ENCODE results near the gene VOPP1.

Gene VOPP1

GRCh38 chr7:55553024-55553345 is 19.3 kb downstream of the VOPP1 start:
- DNase-seq: no peak

- no peak for DNase-seq
These were observed 19.8 kb downstream of the VOPP1 start for GRCh38 chr7:55552320-55553023.

- no peak for DNase-seq
These were observed 21.3 kb downstream of the VOPP1 start for GRCh38 chr7:55550841-55551537.

DNA sequence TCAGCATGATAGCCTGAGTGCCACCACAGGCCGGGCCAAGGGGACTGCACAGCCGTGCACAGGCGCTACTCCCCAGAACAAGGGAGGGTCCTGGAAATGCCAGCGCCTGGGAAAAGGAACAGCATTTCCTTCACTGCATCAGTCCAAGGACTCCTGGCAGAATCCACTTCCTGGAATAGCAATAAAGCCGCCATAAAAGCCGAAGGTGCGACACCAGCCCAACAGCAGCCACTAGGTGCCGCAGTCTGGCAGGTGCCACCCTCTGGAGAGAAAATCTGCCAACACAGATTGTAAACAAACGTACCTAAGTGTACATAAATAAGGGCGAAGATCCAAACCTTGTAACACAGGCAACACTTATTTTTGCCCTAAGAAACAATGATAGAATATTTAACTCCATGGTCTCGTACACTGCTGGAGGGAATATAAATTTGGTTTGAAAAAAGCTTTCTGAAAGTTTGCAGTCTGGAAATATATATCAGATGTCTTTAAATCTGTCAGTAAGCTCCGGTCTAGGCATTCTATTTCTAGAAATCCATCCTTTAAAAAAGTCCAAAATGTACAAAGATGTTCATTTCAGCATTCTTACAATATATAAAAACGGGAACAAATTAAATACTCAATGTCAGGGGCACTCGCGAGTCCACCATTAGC is 22.2 kb downstream of the VOPP1 start:
- DNase-seq: no peak

DNA sequence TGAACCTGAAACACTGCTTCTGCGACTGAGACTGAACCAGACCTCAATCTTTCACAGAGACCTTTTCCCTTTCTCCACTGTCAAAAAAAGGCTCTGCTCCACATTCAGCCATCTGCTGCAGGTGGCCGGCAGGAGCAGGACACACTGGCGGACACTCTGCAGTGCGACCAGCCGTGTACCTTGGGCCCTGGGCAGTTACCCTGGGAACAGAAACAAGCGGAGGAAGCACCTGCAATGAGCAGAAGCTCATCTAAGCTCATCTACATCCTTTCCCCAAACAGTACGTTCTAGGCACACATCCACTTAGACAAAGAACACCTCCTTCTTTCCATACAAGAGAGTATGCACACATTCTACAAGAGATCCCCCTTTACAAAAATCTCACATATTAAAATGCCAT is 22.8 kb downstream of the VOPP1 start:
- DNase-seq: no peak

- no peak for DNase-seq
These were observed 24.0 kb downstream of the VOPP1 start for GRCh38 chr7:55548295-55548731.

DNA sequence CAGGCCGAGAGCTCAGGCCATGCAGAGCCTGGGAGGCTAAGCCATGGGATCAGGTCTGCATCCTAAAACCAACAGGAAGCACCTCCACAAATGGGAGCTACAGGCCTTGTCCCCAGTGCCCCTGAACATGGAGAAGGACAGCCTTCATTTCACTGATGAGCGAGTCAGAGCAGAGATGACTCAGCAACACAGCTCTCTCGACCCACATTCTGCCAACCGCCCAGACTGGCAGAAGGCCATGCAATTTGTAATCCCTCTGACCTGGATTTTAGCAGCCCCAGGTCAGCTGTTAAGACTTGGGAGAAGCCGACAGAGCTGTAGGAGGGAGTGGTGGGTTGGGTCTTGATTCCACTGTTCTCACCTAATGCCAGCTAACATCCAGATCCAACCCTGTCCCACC is 25.5 kb downstream of the VOPP1 start:
- peak; percentile 46 for DNase-seq

GRCh38 chr7:55545496-55545895 is 26.8 kb downstream of the VOPP1 start:
- DNase-seq: no peak

DNA sequence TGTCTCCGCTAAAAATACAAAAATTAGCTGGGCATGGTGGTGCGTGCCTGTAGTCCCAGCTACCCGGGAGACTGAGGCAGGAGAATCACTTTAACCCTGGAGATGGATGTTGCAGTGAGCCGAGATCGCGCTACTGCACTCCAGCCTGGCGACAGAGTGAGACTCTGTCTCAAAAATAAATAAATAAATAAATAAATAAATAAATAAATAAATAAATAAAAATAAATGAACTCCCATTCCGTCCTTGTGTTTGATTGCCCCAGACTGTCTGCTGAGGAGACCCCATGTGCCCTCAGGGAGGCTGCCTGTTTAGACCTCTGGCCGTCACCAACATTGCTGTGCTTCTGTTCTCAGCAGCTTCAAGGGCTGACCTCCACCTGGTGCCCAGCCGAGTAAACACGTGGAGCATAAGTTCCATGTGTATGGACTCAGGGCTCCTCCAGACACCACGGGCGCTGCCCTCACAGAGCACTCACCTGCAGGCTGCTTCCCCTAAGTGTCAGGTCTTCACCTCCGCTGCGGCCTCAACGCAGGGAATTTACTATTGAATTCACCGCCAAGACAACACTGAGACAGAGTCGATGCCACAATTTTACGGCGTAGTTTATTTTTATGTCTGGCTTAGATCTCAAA is 32.0 kb downstream of the VOPP1 start:
- DNase-seq: no peak

DNA sequence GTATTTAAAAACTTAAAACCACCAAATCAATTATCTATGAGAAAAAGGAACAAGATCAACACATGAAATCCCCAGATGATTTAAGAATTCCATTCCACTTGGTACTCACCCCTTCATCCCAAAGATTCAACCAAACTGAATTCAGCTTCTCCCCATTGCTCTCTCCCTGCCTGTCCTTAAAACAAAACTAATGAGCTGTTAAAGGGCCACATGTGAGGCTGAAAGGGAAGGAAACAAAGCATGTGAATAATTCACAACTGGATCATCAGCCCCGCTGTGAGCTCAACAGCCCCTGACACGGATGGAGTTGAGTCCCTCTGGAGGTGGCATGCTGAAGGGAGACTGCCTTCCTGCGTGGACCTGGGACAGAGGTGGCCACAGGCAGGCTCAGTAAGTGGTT is 32.9 kb downstream of the VOPP1 start:
- DNase-seq: no peak

GRCh38 chr7:55538538-55538937 is 33.8 kb downstream of the VOPP1 start:
- DNase-seq: no peak

DNA sequence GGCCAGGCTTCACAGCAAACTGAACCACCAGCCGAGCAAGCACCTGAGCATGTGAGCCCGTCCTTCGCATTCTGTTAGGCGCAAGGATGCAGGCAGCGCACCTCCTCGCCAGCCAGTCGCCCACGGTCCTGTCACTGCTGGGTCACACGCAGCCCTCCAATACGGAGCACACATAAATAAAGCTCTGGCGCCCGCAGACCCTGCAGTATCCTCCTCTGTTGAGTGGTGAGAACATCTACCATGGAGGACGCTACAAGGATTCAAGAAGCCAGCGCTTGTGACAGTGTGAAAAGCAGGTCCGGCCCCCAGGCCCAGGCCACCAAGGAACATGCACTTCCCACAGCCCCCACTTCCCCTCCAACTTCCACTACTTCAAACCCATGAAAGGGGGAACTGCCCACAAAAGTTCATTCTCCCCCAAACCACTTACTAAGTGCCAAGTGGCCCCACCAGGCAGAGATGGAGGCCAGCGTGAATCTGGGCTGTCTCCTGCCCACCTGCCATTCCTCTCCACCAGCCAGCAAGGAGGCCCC is 34.8 kb downstream of the VOPP1 start:
- DNase-seq: no peak

DNA sequence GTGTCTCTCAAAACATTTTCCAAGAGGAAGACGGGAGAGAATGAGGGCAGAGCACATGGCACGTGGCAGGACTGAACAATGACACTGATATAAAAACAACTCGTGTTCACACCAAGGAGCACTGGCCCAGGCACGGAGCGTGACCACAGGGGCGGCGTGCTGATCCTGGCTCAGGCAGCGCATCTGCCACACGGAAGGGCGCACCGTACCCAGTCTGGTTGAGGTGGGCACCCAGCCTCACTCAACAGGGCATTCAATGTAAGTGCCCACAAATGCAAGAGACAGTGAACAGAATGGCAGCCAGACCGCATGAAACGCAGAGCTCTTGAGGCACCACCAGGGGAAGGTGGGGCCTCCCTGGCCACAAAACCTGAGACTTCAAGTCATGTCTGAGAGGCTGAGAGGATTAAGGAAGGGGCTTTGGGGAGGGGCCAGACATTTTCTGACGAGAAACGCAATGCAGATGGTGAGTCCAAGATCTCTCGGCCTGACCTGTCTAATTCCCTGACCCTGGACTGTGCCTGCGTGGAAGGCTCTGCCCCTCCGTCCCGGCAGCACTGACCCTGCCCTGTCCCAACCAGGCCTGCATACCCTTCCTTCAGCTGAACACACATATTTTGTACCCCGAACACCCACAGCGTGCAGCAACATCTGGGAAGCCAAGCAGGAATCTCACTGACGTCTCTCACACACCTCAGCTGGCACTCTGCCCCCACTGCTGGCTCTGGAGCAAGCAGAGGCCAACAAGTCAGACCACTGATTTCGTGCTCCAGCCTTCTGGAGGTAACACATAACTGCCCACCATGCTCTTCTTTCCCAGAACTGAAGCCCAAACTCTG is 35.5 kb downstream of the VOPP1 start:
- DNase-seq: no peak

GRCh38 chr7:55535617-55536016 is 36.7 kb downstream of the VOPP1 start:
- DNase-seq: no peak

GRCh38 chr7:55534916-55535590 is 37.2 kb downstream of the VOPP1 start:
- no peak for DNase-seq

GRCh38 chr7:55534262-55534915 is 37.9 kb downstream of the VOPP1 start:
- DNase-seq: peak; percentile 68

- DNase-seq: no peak
These were observed 38.6 kb downstream of the VOPP1 start for GRCh38 chr7:55533729-55534080.

DNA sequence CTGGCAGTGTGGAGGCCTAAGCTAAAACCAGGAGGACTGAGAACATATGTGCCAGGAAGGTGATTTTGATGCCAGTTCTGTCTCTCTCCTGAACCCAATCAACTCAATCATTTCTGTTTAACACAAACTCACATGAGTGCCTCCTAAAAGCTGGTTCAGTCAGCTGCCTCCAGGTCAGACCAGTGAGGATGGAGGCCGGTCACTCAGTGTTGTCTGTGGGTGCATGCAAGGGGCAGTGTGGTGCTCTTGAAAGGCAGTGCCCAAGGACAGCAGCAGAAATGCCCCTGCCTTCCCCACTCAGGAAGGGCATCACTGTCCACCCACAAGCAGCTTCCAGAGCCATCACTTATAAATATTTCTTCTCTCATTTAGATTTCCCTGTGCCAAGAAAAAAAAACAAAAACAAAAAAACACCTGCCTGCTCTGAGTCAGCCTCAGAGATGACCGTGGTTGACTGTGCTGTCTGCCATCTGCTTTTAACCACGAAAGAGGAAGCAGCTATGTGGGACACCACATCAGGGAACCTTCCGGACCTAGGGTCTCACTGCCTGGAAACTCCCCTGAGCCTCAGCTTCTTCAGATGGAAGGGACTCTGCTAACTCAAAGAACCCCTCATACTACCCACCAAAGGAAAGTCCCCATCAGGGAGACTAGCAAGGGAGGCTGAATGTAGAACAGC is 39.1 kb downstream of the VOPP1 start:
- peak; percentile 13 for DNase-seq

GRCh38 chr7:55532150-55532917 is 40.0 kb downstream of the VOPP1 start:
- no peak for DNase-seq

DNA sequence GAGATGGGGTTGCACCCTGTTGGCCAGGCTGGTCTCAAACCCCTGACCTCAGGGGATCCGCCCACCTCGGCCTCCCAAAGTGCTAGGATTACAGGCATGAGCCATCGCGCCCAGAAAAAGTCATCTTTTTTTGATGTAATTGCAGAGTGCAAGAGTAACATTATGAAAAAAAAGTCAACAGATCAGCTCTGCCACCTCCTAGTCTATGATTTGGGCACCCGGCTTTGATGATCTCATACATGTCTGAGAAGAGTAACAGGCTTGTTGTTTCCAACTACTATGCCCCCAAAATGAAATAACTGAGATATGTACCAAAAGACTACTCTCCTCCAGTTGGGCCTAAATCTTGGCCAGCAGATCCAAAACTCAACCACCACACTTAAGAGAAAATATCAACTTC is 40.8 kb downstream of the VOPP1 start:
- DNase-seq: no peak
